Ovary (tissue), 9 donors: ENCODE measurements around the gene HIVEP3. TPM values are rescaled to one million over a fixed set of nuclear protein-coding genes. Genes with fewer than 3 reads are reported as not detected.

ENCODE experiments used
- DNase-seq, 5 donors: peaks; one replicate each; pipeline ENCODE4 v3.0.0-alpha.2; 2019 to 2020
- H3K27ac ChIP-seq, 2 donors: fragments of 200-600 bp; one replicate each; pipeline versions ENCODE4 v1.5.1 to v1.8.0; 2019 to 2022
- H3K27me3 ChIP-seq: fragments of 200-600 bp; one replicate; pipeline ENCODE4 v1.8.0; 2022
- H3K36me3 ChIP-seq: fragments of 200-600 bp; sonication (generic); one replicate; pipeline ENCODE4 v1.5.1; 2019
- H3K4me1 ChIP-seq: one replicate; pipeline ENCODE4 v1.8.1; 2013; ENCODE audit warnings: mild to moderate bottlenecking, moderate library complexity; ENCODE audit not compliant: insufficient read depth
- H3K4me3 ChIP-seq: fragments of 200-600 bp; sonication (generic); one replicate; pipeline ENCODE4 v1.5.1; 2017
- H3K9me3 ChIP-seq, 2 donors: fragments of 200-600 bp in 1 of 2; sonication (generic) in 1 of 2; one replicate each; pipeline versions ENCODE4 v1.5.1 to v1.8.1; 2013 to 2019; ENCODE audit warnings: mild to moderate bottlenecking in 1 of 2, moderate library complexity in 1 of 2
- CTCF ChIP-seq, 3 donors: fragments of 450-650 bp in 2 of 3; fragments of 200-600 bp in 1 of 3; IDR thresholded peaks; one replicate each; pipeline versions ENCODE4 v1.5.1 to v1.8.0; 2016 to 2022; ENCODE audit warnings: antibody characterized with exemption in 3 of 3, mild to moderate bottlenecking in 1 of 3
- EP300 ChIP-seq: sonication (generic); formaldehyde crosslinking; IDR thresholded peaks from one replicate; pipeline ENCODE4 v1.6.1; 2017; ENCODE audit warnings: antibody characterized with exemption
- POLR2A ChIP-seq: fragments of 450-650 bp; IDR thresholded peaks from one replicate; pipeline ENCODE4 v1.6.1; 2017; ENCODE audit warnings: antibody characterized with exemption, mild to moderate bottlenecking, moderate library complexity
- WGBS, 3 donors: extraction: QIAGEN DNeasy Blood & Tissue Kit in 1 of 3; methylation state at CpG; one replicate each; pipeline versions ENCODE4 v1.1.5 to v1.1.7; 2013 to 2017; 5-methylcytosine and 5-hydroxymethylcytosine counted together
- intact Hi-C, 4 donors: fragments of 100-400 bp; cut with DNase I; formaldehyde crosslinking; loops; one replicate each; pipeline versions ENCODE4 v1.11.0 to v1.15.1; 2022 to 2023
- polyA plus RNA-seq, 2 donors: library from polyadenylated mRNA; stranded (reverse); fragments of 200-250 nt in 1 of 2; fragments of 350-450 nt in 1 of 2; fragmentation: Illumina TruSeq in 1 of 2; extraction: RNeasy Lipid Tissue Mini Kit (QIAGEN cat#74804) in 1 of 2; gene quantifications; one replicate each; pipeline ENCODE4 v1.2.3, GENCODE V29; 2013 to 2014
- total RNA-seq, 7 donors: library from RNA; depleted of rRNA in 2 of 7; stranded (reverse); fragments of >200 nt in 2 of 7; fragmentation: NEBNext Ultra II Directional in 3 of 7; extraction: Animal tissue kit (Norgen Biotek cat#: 25700) in 3 of 7; gene quantifications; one replicate each; pipeline versions ENCODE4 v1.1.0 to v1.2.4, GENCODE V29; 2016 to 2023
- donor health status: DM: no; HTN: no; CAD: no; lungs with moderate emphysema.
- donor health status: DM: no; HTN: no; CAD: no.
- donor health status: Bipolar disorder and iron deficiency.
- donor health status: DM: yes; HTN: yes; CAD: no.
- donor health status: DM: no; HTN: no; CAD: no.
- donor health status: DM: yes; HTN: yes; CAD: no.

Gene HIVEP3
- total and polyA plus RNA-seq, 9 donors = 3.0 to 7.5 (median 5.2) TPM

- intact Hi-C loops = no loop called here
- TF ChIP-seq CTCF (IDR thresholded peaks at IDR 0.05) (no peak), POLR2A (no peak), EP300 (no peak)
- Histone ChIP-seq H3K36me3 (no peaks in the 10 kb centered on the region), H3K4me1 (peaks cover 6% of the 10 kb centered on the region), H3K4me3 (no peak overlapping the region), H3K27ac (peak overlapping the region; percentile 64 to 88), H3K9me3 (no peaks in the 10 kb centered on the region), H3K27me3 (no peaks in the 10 kb centered on the region)
- WGBS, 3 donors = 82 to 90% (median 84%) methylated on average over 13 of the region's 13 CpGs
- peak in 2 of 5 donors; percentile 53 to 58 for DNase-seq
Measured at GRCh38 chr1:41497056-41497440, 421.7 kb downstream of the HIVEP3 start.

GRCh38 chr1:41496080-41497055 lies 422.4 kb downstream of the HIVEP3 start:
- peak; percentile 87 to 95 (median 90) for DNase-seq
- WGBS, 3 donors = 2 to 10% (median 3%) methylated on average over 34 to 74 of the region's 74 CpGs
- TF ChIP-seq EP300 (peak; percentile 94), CTCF (IDR thresholded peaks at IDR 0.05) (peak; percentile 14 to 55 (median 27)), POLR2A (peak; percentile 75)
- intact Hi-C loops = no loop called here
- no peaks in the 10 kb centered on the region for H3K27me3 ChIP-seq
- H3K4me1 ChIP-seq = peaks cover 6% of the 10 kb centered on the region
- H3K9me3 ChIP-seq = no peaks in the 10 kb centered on the region
- H3K4me3 ChIP-seq = peak overlapping the region; percentile 36
- H3K27ac ChIP-seq = peak overlapping the region; percentile 64 to 88
- no peaks in the 10 kb centered on the region for H3K36me3 ChIP-seq

GRCh38 chr1:41495210-41495948 lies 423.3 kb downstream of the HIVEP3 start:
- 82 to 87% (median 86%) methylated on average over 19 of the region's 19 CpGs for WGBS, 3 donors

More at GRCh38 chr1:41495210-41495948, 423.3 kb downstream of the HIVEP3 start:
- Histone ChIP-seq H3K9me3 (no peaks in the 10 kb centered on the region), H3K27me3 (no peaks in the 10 kb centered on the region), H3K4me1 (peaks cover 6% of the 10 kb centered on the region), H3K36me3 (no peaks in the 10 kb centered on the region), H3K27ac (peak overlapping the region; percentile 14 to 76), H3K4me3 (peak overlapping the region; percentile 36)
- peak in 3 of 5 donors; percentile 53 to 60 (median 54) for DNase-seq
- TF ChIP-seq CTCF (IDR thresholded peaks at IDR 0.05) (no peak), EP300 (no peak), POLR2A (no peak)
- intact Hi-C loops = no loop called here
